HG03457 (cell line): ENCODE data around the gene CHST7.

Source experiments
- ATAC-seq: cut with Tn5 transposase; IDR thresholded peaks from one replicate; pipeline ENCODE4 v1.9.1; 2021; ENCODE audit warnings: moderate number of reproducible peaks; ENCODE audit not compliant: unreplicated experiment

The CHST7 gene

GRCh38 chrX:46643636-46644035 is 70.1 kb downstream of the CHST7 start:
- no peak for ATAC-seq

- no peak for ATAC-seq
Measured at GRCh38 chrX:46645614-46646013, 72.0 kb downstream of the CHST7 start.

GRCh38 chrX:46647251-46647650 is 73.7 kb downstream of the CHST7 start:
- no peak for ATAC-seq
